HG03575 (cell line): ENCODE data around the gene MT1H.
"Not testable (repeated sequence)": the region's sequence is repeated elsewhere in the genome, so short reads cannot be mapped to it uniquely, and the experiment has no call there.

Source experiments
- ATAC-seq: cut with Tn5 transposase; IDR thresholded peaks from one replicate; pipeline ENCODE4 v1.9.1; 2021; ENCODE audit not compliant: unreplicated experiment, insufficient number of reproducible peaks, low FRiP score; ENCODE audit errors: extremely low read depth

Gene MT1H

GRCh38 chr16:56657555-56658326 lies 11.9 kb upstream of the MT1H start, which contains the start of gene MT1F:
TSS of gene MT1F (plus strand) at chr16:56657959. CDS start at chr16:56658059, 100 bp downstream.
- ATAC-seq, result no peak

DNA sequence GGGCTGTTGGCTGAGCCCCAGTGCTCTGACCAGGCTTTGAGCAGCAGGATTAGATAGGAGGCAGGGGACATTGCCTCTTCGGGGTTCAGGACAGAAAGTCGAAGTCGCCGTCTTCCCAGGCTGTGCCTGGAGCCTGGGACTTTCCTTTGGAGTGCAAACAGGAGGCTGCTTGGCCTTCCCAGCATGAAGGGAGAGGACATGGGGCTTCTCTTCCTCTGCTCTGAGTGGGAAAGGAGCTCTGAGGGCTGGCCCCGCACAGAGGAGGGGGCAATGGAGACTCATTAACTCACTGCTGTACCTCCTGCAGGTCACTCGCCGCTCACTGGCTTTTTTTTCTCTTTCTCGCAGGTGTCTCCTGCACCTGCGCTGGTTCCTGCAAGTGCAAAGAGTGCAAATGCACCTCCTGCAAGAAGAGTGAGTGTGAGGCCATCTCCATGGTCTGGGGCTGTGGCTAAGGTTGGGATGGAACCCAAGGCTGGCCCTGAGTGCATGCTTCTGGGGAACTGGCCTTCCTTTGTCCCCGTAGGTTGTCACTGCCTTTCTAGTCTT lies 11.2 kb upstream of the MT1H start:
- ATAC-seq, result no peak

DNA sequence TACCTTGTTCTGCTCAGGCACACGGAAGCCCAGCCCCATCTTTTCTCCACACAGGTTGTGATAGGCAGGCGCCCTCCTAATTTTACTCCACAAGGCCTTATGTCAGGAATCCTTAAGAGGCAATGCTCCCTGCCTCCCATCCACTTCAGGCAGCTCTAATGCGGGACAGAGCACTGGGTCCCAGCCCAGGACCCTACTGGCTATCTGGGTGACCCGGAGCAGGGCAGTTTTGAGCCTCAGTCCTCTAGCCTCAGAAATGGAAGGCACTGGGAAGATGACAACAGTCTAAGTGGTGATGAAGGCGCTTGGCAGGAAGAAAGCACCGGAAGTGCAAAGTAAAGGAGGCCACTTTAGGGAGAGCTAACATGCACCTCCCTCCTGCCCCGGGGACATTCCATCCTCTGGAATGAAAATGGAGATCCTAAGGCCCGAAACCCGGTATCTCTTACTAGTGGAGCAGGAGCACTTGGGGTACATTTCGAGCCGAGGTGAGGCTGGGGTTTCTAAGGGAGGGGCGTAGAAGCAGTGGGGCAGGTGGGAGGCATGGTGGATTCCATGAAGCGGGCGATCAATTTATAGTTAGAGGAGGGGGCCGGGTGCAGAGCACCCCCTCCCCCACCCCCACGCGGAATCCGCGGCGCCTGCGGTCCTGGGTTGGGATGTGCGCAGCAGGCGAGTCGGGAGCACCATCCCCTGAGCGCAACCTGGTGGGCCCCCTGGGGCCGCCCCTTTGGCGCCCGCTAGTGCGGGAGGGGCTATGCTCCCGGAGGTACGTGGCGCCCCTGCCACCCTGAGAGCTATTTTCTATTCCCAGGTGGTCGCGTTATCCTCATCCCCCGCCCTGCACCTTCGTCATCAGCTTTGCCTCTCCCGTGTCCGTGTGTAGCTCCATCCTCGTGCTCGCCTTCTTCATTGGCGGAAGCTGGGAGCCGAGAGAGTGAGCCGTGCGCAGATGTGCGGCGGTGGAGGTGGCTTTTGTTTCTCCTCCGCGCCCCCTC lies 7.0 kb upstream of the MT1H start:
- no peak for ATAC-seq

GRCh38 chr16:56664506-56664905 lies 5.1 kb upstream of the MT1H start:
- no peak for ATAC-seq

GRCh38 chr16:56665286-56666261 lies 4.0 kb upstream of the MT1H start:
- not testable (repeated sequence) for ATAC-seq

DNA sequence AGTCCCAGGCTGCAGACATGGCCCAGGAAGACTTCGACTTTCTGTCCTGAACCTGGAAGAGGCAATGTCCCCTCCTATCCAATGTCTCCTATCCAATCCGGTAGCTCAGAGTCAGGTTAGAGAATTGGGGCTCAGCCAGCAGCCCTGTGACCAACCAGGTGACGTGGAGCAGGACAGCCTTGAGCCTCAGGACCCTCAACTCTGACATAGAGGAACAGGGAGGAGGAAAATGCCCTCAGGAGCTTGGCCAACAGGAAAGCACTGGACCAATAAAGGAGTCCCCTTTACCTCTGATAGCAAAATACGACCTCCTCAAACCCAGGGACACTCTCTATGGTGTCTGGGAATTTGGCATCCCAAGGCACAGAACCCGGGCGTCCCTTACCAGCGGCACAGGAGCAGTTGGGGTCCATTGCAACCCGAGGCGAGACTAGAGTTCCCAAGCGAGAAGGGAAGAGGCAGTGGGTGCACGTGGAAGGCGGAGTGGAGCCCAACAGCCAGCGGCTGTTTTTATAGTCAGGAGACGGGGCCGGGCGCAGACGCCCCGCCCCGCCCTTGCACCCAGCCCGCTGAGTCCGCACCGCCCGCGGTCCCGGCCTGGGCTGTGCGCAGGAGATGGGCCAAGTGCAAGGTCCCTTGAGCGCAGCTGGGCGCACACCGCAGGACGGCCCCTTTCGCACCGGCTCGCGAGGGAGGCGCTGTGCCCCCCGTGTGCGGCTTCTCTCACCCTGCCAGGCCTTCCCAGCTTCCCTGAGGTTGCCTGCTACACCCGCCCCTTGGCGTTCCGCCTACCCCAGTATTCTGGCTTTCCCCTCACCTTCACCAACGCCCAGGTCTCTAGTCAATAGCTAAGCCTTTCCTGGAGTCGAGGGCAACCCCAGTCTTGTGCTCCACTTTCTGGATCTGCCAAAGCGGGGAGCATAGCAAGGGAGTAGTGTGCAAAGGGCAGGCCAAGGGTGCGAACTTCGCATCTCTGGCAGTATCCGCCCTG lies 1.7 kb upstream of the MT1H start, which contains the start of gene MT1G:
MT1G (minus strand) TSS at position 485 of the 991 bp plus-strand sequence; CDS start at position 413, 72 bp downstream.
- no peak for ATAC-seq

- ATAC-seq, result no peak
Measured at GRCh38 chr16:56669840-56670619, 416 bp downstream of the MT1H start.

GRCh38 chr16:56670620-56670934 lies 963 bp downstream of the MT1H start:
- ATAC-seq, result no peak

DNA sequence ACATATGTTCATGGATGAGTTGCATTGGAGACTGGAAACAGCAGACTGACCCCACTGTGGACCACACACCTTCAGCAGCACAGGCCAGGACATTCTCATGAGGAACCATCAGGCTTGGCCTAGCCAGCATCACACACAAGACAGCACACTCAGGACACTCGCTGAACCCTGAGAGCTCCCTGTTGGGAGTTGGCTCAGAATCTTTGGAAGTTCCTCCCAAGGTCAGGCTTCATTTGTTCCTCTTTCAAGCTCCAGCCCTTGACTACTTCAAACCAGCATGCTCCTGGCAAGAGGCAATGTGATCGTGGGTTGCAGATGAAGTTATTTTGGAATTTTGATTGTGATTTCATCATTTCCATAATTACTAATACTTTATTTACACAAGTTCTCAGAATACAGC lies 2.1 kb downstream of the MT1H start:
- ATAC-seq, result not testable (repeated sequence)

DNA sequence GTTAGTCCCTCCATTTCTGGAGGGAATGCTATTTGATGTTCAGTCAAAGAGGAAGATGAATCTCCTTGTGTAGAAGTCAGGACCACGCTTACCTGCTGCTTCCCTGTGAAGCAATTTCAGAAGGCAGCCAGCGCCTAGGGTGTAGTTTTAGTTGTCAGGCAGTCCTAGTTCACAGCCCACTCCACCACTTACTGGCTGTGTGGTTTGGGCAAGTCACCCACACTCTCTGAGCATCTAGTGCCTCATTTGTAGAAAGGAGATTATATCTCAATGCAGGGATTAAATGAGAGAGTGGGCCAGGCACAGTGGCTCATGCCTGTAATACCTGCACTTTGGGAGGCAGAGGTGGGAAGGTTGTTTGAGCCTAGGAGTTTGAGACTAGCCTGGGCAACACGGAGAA lies 2.6 kb downstream of the MT1H start:
- not testable (repeated sequence) for ATAC-seq

GRCh38 chr16:56672761-56673536 lies 3.3 kb downstream of the MT1H start:
- ATAC-seq, result no peak

- ATAC-seq, result no peak
Measured at GRCh38 chr16:56673921-56674320, 4.3 kb downstream of the MT1H start.

- not testable (repeated sequence) for ATAC-seq
Measured at GRCh38 chr16:56674570-56674969, 5.0 kb downstream of the MT1H start.

DNA sequence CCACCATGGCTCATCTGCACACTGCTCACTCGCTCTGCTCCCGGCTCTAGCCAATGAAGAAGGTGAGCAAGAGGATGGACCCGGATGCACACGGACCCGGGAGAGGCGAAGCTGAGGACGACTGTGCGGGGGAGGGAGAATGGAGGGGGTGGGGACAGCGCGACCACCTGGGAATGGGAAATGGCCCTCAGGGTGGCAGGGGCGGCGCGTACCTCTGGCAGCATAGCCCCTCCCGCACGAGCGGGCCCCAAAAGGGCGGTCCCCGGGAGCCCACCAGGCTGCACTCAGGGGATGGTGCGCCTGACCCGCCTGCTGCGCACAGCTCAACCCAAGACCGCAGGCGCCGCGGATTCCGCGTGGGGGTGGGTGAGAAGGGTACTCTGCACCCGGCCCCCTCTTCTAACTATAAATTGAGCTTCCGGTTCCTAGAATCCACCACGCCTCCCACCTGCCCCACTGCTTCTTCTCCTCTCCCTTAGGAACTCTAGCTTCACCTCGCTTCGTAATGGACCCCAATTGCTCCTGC lies 6.1 kb downstream of the MT1H start:
- no peak for ATAC-seq

DNA sequence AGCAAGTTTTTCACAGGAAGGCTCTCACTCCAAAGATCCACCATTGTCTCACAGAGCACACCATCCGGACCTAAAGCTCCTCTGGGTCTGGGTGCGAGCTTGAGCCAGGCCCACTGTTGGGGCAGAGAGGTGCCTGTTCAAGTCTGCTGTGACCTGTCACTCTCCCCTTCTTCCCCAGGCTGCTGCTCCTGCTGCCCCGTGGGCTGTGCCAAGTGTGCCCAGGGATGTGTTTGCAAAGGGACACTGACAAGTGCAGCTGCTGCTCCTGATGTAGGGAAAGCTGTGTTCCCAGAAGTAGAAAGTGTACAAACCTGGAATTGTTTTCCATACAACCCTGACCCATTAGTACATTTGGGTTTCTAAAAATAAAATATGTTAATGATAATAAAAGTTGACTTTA lies 7.9 kb downstream of the MT1H start:
- ATAC-seq, result no peak
